SK-N-SH (cell line): Measurements from ENCODE around the gene TCAF1. TPM values are rescaled to one million over a fixed set of nuclear protein-coding genes. Genes with fewer than 3 reads are reported as not detected.

Experiments used
- CTCF ChIA-PET: fragments of 300-600, 350-600 bp; formaldehyde crosslinking; extraction: SDS; loops from one replicate; lab custom pipeline; 2021; lab: Yijun Ruan, JAX
- POLR2A ChIA-PET: fragments of 350-600 bp; sonication (Branson Sonifier 250); formaldehyde crosslinking; extraction: SDS; loops from one replicate; lab custom pipeline; 2020; ENCODE audit warnings: antibody characterized with exemption, inconsistent platforms; lab: Yijun Ruan, JAX
- DNase-seq: peaks from one replicate; pipeline ENCODE4 v3.0.0; 2012
- H2AFZ ChIP-seq: fragments of 200-600 bp; sonication (generic); 2 replicates; pipeline ENCODE4 v1.8.1; 2016; ENCODE audit warnings: antibody characterized with exemption, mild to moderate bottlenecking, low read depth
- H3F3A ChIP-seq: fragments of 200-600 bp; sonication (generic); replicated peaks from 2 replicates; pipeline ENCODE3; 2016; ENCODE audit warnings: antibody characterized with exemption, mild to moderate bottlenecking; ENCODE audit not compliant: insufficient read depth
- H3K27ac ChIP-seq, 2 experiments: fragments of 200-500 bp in 1 of 2; fragments of 200-600 bp in 1 of 2; sonication (Bioruptor generic) in 1 of 2; sonication (generic), shearing (Covaris generic) in 1 of 2; 2 replicates each; pipeline versions ENCODE4 v1.5.1 to v1.6.1; 2014 to 2016; ENCODE audit warnings: low read depth in 2 of 2, inconsistent platforms in 1 of 2, low read length in 1 of 2, mild to moderate bottlenecking in 1 of 2, mixed read lengths in 1 of 2
- H3K27me3 ChIP-seq: fragments of 200-600 bp; sonication (generic), shearing (Covaris generic); 2 replicates; pipeline ENCODE4 v1.6.1; 2016; ENCODE audit warnings: mixed run types; ENCODE audit not compliant: insufficient read depth
- H3K36me3 ChIP-seq, 2 experiments: fragments of 200-500 bp in 1 of 2; fragments of 200-600 bp in 1 of 2; sonication (Bioruptor generic) in 1 of 2; sonication (generic) in 1 of 2; replicated peaks in 1 of 2; 2 replicates each; pipeline versions ENCODE3 to v1.5.1; 2014 to 2016; ENCODE audit warnings: low read length in 1 of 2, mild to moderate bottlenecking in 1 of 2; ENCODE audit not compliant: insufficient read depth in 2 of 2, control insufficient read depth in 1 of 2
- H3K4me1 ChIP-seq, 2 experiments: fragments of 200-500 bp in 1 of 2; fragments of 200-600 bp in 1 of 2; sonication (Bioruptor generic) in 1 of 2; sonication (generic), shearing (Covaris generic) in 1 of 2; 2 replicates each; pipeline versions ENCODE4 v1.5.1 to v1.6.1; 2014 to 2016; ENCODE audit warnings: low read depth in 1 of 2, low read length in 1 of 2, mixed run types in 1 of 2; ENCODE audit not compliant: insufficient read depth in 2 of 2, control insufficient read depth in 1 of 2
- H3K4me2 ChIP-seq: fragments of 200-600 bp; sonication (generic), shearing (Covaris generic); 2 replicates; pipeline ENCODE4 v1.6.1; 2017; ENCODE audit warnings: mixed run types
- H3K4me3 ChIP-seq, 2 experiments: fragments of 200-500 bp in 1 of 2; fragments of 200-600 bp in 1 of 2; sonication (Bioruptor generic) in 1 of 2; sonication (generic), shearing (Covaris generic) in 1 of 2; 2 replicates each; pipeline versions ENCODE4 v1.5.1 to v1.8.1; 2014 to 2016; ENCODE audit warnings: low read depth in 2 of 2, inconsistent platforms in 1 of 2, low read length in 1 of 2, mild to moderate bottlenecking in 1 of 2, mixed read lengths in 1 of 2, moderate library complexity in 1 of 2
- H3K79me2 ChIP-seq: fragments of 200-600 bp; sonication (generic); 2 replicates; pipeline ENCODE4 v1.8.1; 2017; ENCODE audit warnings: mild to moderate bottlenecking; ENCODE audit not compliant: insufficient read depth
- H3K9ac ChIP-seq: fragments of 200-600 bp; sonication (generic); 2 replicates; pipeline ENCODE4 v1.6.1; 2017; ENCODE audit warnings: mixed run types
- H3K9me2 ChIP-seq: fragments of 200-600 bp; sonication (generic); 2 replicates; pipeline ENCODE4 v1.6.1; 2017; ENCODE audit warnings: mixed run types
- H3K9me3 ChIP-seq: fragments of 200-600 bp; sonication (generic); 2 replicates; pipeline ENCODE4 v1.6.1; 2017; ENCODE audit warnings: mixed run types, mild to moderate bottlenecking, moderate library complexity
- H4K20me1 ChIP-seq: fragments of 200-600 bp; sonication (generic); 2 replicates; pipeline ENCODE4 v1.6.1; 2017; ENCODE audit warnings: mild to moderate bottlenecking, mixed run types; ENCODE audit not compliant: insufficient read depth
- CHD2 ChIP-seq: fragments of 150-350 bp; IDR thresholded peaks from 2 replicates; pipeline ENCODE4 v1.6.1; 2018; ENCODE audit warnings: low read length; ENCODE audit not compliant: partially characterized antibody
- ELF1 ChIP-seq: IDR thresholded peaks from 2 replicates; pipeline ENCODE4 v1.4.0; 2012
- FOSL2 ChIP-seq: IDR thresholded peaks from 2 replicates; pipeline ENCODE4 v1.4.0; 2012; ENCODE audit warnings: low read depth, mild to moderate bottlenecking, moderate library complexity, borderline replicate concordance
- FOXJ3 ChIP-seq: sonication (generic); formaldehyde crosslinking; IDR thresholded peaks from 2 replicates; pipeline ENCODE4 v1.5.1; 2020; ENCODE audit warnings: mild to moderate bottlenecking, missing genetic modification reagents
- MXI1 ChIP-seq: IDR thresholded peaks from 2 replicates; pipeline ENCODE4 v1.6.1; 2012; ENCODE audit warnings: mild to moderate bottlenecking, low read depth, low read length, improper control_type of control experiment
- NFIC ChIP-seq: IDR thresholded peaks from 2 replicates; pipeline ENCODE4 v1.4.0; 2012; ENCODE audit warnings: borderline replicate concordance
- POLR2AphosphoS5 ChIP-seq: IDR thresholded peaks from 2 replicates; pipeline ENCODE4 v1.6.1; 2012; ENCODE audit warnings: low read depth, low read length
- RAD21 ChIP-seq: IDR thresholded peaks from 2 replicates; pipeline ENCODE4 v1.6.1; 2012; ENCODE audit warnings: mild to moderate bottlenecking, low read length
- RCOR1 ChIP-seq: fragments of 150-350 bp; IDR thresholded peaks from 2 replicates; pipeline ENCODE4 v1.6.1; 2017; ENCODE audit warnings: antibody characterized with exemption, low read length
- REST ChIP-seq: IDR thresholded peaks from 2 replicates; pipeline ENCODE4 v1.6.1; 2012; ENCODE audit warnings: mild to moderate bottlenecking, low read depth, low read length, moderate library complexity
- SMC3 ChIP-seq: IDR thresholded peaks from 2 replicates; pipeline ENCODE4 v1.6.1; 2012; ENCODE audit warnings: low read depth, low read length, improper control_type of control experiment
- TAF1 ChIP-seq: IDR thresholded peaks from 2 replicates; pipeline ENCODE4 v1.6.1; 2012; ENCODE audit warnings: low read depth, mild to moderate bottlenecking, low read length, moderate library complexity, borderline replicate concordance
- TEAD4 ChIP-seq: IDR thresholded peaks from 2 replicates; pipeline ENCODE4 v1.4.0; 2012; ENCODE audit warnings: mild to moderate bottlenecking, borderline replicate concordance; ENCODE audit not compliant: insufficient read depth
- WGBS: methylation state at CpG from one replicate; pipeline ENCODE4 v1.1.6; 2017; ENCODE audit warnings: low lambda C conversion rate; 5-methylcytosine and 5-hydroxymethylcytosine counted together
- polyA plus RNA-seq, 3 experiments: library from polyadenylated mRNA; depleted of rRNA; stranded (reverse); fragments of >200 nt; gene quantifications; 2 replicates each; pipeline ENCODE4 v1.2.3, GENCODE V29; 2012

TCAF1 gene
- polyA plus RNA-seq, 1 of the 3 experiments (the other 2 are of a cell fraction): 59.0 TPM

GRCh38 chr7:143908120-143908519 lies 6.1 kb upstream of the TCAF1 start:
- Histone ChIP-seq H3F3A (no peaks in the 10 kb centered on the region), H3K9me3 (no peaks in the 10 kb centered on the region), H3K27me3 (no peaks in the 10 kb centered on the region), H3K9ac (no peak overlapping the region), H3K4me3 (no peak overlapping the region), H4K20me1 (no peaks in the 10 kb centered on the region), H3K79me2 (no peaks in the 10 kb centered on the region), H3K4me2 (no peak overlapping the region), H3K9me2 (no peaks in the 10 kb centered on the region), H3K4me1 (no peaks in the 10 kb centered on the region), H3K27ac (no peak overlapping the region), H2AFZ (no peak overlapping the region), H3K36me3 (no peaks in the 10 kb centered on the region)
- no peak for DNase-seq
- 37% methylated on average over 5 of the region's 5 CpGs for WGBS
- CTCF ChIA-PET: interaction anchor here (0.6 kb wide), 1 partner anchor 9 kb away, joined by 3 read pairs; no protein-coding TSS in a partner anchor
- no peak for TF ChIP-seq TAF1
- POLR2A ChIA-PET: no interaction called here

GRCh38 chr7:143906895-143907294 lies 4.9 kb upstream of the TCAF1 start:
- 98% methylated on average over 5 of the region's 5 CpGs for WGBS
- H3K27me3 ChIP-seq: no peaks in the 10 kb centered on the region
- no peak overlapping the region for H2AFZ ChIP-seq
- TF ChIP-seq CHD2 (no peak), POLR2AphosphoS5 (no peak), FOSL2 (no peak), TEAD4 (no peak), SMC3 (no peak), MXI1 (no peak), REST (no peak), TAF1 (no peak), RCOR1 (no peak), NFIC (no peak), ELF1 (no peak), RAD21 (no peak), FOXJ3 (no peak)
- no peaks in the 10 kb centered on the region for H3K9me3 ChIP-seq
- no peaks in the 10 kb centered on the region for H3K9me2 ChIP-seq
- no peaks in the 10 kb centered on the region for H4K20me1 ChIP-seq
- H3K79me2 ChIP-seq: no peaks in the 10 kb centered on the region
- H3F3A ChIP-seq: no peaks in the 10 kb centered on the region
- H3K36me3 ChIP-seq: no peaks in the 10 kb centered on the region
- no peak overlapping the region for H3K4me3 ChIP-seq
- H3K4me2 ChIP-seq: no peak overlapping the region
- ChIA-PET CTCF (no interaction called here), POLR2A (no interaction called here)
- no peak overlapping the region for H3K27ac ChIP-seq
- H3K9ac ChIP-seq: no peak overlapping the region
- DNase-seq: no peak
- no peaks in the 10 kb centered on the region; a peak in 1 of 4 replicates for H3K4me1 ChIP-seq
